PFSK-1 (cell line): ENCODE results near the gene TTYH3.

Experiments
- FOXP2 ChIP-seq: optimal IDR thresholded peaks from 2 replicates; pipeline ENCODE3; 2011; ENCODE audit warnings: borderline replicate concordance, control low read depth, inconsistent platforms; ENCODE audit not compliant: insufficient read depth; ENCODE audit errors: extremely low read length, extremely low read depth
- POLR2AphosphoS5 ChIP-seq: IDR thresholded peaks from 2 replicates; pipeline ENCODE4 v1.6.1; 2012; ENCODE audit warnings: low read depth, mild to moderate bottlenecking, control low read depth, low read length, moderate library complexity
- SIN3A ChIP-seq: IDR thresholded peaks from 2 replicates; pipeline ENCODE4 v1.6.1; 2012; ENCODE audit warnings: mild to moderate bottlenecking, low read length, moderate library complexity, borderline replicate concordance; ENCODE audit not compliant: insufficient read depth
- TAF1 ChIP-seq: IDR thresholded peaks from 2 replicates; pipeline ENCODE4 v1.6.1; 2012; ENCODE audit warnings: low read length, control low read depth, borderline replicate concordance; ENCODE audit not compliant: insufficient read depth
- TF ChIP-seq, protein P1 (sequence below), 2 experiments: IDR thresholded peaks; 2 replicates each; pipeline versions ENCODE4 v1.6.1 to v1.8.0; 2011 to 2012; ENCODE audit warnings: low read depth in 2 of 2, low read length in 2 of 2, control low read depth in 1 of 2, inconsistent platforms in 1 of 2, mild to moderate bottlenecking in 1 of 2, moderate library complexity in 1 of 2; ENCODE audit not compliant: insufficient read depth in 1 of 2

TTYH3 gene

DNA sequence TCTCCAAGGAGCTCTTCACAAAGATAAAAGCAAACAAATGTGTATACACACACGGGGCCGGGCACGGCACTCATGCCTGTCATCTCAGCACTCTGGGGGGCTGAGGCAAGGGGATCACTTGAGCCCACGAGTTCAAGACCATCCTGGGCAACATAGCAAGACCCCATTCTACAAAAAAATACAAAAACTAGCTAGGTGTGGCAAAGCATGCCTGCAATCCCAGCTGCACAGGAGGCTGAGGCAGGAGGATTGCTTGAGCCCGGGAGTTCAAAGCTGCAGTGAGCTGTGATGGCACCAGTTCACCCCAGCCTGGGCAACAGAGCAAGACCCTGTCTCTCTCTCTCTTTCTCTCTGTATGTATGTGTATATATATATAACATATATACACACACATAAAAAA is 22.3 kb downstream of the TTYH3 start:
- no peak for TF ChIP-seq TAF1
- TF ChIP-seq SIN3A = no peak
- no peak for TF ChIP-seq FOXP2
- no peak for TF ChIP-seq POLR2AphosphoS5
- TF ChIP-seq, protein P1, sequence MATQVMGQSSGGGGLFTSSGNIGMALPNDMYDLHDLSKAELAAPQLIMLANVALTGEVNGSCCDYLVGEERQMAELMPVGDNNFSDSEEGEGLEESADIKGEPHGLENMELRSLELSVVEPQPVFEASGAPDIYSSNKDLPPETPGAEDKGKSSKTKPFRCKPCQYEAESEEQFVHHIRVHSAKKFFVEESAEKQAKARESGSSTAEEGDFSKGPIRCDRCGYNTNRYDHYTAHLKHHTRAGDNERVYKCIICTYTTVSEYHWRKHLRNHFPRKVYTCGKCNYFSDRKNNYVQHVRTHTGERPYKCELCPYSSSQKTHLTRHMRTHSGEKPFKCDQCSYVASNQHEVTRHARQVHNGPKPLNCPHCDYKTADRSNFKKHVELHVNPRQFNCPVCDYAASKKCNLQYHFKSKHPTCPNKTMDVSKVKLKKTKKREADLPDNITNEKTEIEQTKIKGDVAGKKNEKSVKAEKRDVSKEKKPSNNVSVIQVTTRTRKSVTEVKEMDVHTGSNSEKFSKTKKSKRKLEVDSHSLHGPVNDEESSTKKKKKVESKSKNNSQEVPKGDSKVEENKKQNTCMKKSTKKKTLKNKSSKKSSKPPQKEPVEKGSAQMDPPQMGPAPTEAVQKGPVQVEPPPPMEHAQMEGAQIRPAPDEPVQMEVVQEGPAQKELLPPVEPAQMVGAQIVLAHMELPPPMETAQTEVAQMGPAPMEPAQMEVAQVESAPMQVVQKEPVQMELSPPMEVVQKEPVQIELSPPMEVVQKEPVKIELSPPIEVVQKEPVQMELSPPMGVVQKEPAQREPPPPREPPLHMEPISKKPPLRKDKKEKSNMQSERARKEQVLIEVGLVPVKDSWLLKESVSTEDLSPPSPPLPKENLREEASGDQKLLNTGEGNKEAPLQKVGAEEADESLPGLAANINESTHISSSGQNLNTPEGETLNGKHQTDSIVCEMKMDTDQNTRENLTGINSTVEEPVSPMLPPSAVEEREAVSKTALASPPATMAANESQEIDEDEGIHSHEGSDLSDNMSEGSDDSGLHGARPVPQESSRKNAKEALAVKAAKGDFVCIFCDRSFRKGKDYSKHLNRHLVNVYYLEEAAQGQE (IDR thresholded peaks at IDR 0.05; ENCODE audit: insufficient read depth in 1 of 2, low read depth in 2 of 2, low read length in 2 of 2) = no peak

DNA sequence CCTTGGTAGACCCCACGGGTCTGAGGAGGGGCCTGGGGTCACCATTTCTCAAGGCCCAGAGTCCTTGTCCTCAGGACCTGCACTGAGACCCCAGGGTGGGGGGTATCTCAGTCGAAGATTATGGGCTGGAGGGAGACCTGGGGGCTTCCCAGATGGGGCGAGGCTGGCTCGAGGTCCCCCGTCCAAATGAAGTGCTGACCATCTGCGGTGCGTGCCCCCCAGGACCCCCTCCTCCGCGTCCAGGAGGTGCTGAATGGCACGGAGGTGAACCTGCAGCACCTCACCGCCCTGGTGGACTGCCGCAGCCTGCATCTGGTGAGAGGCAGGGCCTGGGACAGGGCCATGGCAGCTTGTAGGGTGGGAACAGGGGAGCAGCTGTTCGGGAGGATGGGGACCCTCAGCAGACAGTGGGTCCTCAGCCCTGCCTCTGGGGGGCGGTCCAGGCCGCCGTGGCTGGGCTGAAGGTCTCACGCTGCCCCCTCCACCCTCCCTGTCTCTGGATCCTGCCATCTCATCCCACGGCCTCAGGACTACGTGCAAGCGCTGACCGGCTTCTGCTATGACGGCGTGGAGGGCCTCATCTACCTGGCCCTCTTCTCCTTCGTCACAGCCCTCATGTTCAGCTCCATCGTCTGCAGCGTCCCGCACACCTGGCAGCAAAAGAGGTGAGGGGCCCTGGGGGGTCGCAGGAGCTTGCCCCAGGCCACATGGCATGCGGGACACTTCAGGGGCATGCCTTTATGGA is 24.3 kb downstream of the TTYH3 start:
- no peak for TF ChIP-seq FOXP2
- no peak for TF ChIP-seq SIN3A
- TF ChIP-seq, protein P1 (IDR thresholded peaks at IDR 0.05; ENCODE audit: insufficient read depth in 1 of 2, low read depth in 2 of 2, low read length in 2 of 2) = no peak
- TF ChIP-seq POLR2AphosphoS5 = no peak
- TF ChIP-seq TAF1 = no peak

DNA sequence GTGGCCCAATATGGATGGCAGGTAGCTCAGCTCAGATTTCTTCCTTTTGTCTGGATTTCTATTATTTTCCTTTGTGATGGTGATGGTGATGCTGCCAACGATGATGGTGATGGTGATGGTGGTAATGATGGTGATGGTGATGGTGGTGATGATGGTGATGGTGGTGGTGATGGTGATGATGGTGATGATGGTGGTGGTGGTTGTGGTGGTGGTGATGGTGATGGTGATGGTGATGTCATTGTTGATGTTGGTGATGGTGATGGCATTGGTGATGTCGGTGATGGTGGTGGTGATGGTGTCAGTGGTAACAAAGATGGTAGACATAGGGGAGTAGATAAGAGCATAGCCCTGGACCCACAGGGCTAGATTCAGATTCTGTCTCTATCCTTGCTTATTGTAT is 25.4 kb downstream of the TTYH3 start:
- TF ChIP-seq SIN3A (no peak), FOXP2 (no peak), POLR2AphosphoS5 (no peak), TAF1 (no peak)

DNA sequence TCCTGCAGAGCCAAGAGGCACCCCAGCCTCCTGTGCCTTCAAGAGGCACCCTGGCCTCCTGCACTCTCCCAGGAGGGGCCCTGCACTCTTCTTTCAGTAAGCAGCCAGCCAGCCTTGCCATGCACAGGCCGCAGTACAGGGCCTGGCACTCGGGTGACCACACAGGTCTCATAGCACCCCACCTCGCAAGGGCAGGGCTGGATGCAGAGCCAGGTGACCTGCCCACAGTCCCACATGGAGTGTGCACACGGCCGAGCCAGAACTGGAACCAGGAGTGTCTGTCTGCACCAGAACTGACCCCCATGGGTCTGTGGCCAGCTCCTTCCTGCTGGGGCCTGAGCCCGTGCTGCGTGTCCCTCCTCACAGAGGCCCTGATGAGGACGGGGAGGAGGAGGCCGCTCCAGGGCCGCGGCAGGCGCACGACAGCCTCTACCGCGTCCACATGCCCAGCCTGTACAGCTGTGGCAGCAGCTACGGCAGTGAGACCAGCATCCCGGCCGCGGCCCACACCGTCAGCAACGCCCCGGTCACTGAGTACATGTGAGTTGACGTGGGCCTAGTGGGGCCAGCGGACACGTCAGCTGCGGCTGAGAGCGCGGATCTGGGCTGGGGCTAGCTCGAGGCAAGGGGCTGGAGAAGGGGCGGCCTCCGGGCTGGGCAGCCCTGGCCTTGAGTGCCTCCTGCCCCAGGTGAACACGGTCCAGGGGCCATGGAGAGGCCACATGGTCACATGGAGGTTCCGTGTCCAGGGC is 26.3 kb downstream of the TTYH3 start:
- TF ChIP-seq TAF1 (no peak), FOXP2 (no peak), SIN3A (no peak), POLR2AphosphoS5 (no peak)
- TF ChIP-seq, protein P1 (IDR thresholded peaks at IDR 0.05; ENCODE audit: insufficient read depth in 1 of 2, low read depth in 2 of 2, low read length in 2 of 2) = no peak

DNA sequence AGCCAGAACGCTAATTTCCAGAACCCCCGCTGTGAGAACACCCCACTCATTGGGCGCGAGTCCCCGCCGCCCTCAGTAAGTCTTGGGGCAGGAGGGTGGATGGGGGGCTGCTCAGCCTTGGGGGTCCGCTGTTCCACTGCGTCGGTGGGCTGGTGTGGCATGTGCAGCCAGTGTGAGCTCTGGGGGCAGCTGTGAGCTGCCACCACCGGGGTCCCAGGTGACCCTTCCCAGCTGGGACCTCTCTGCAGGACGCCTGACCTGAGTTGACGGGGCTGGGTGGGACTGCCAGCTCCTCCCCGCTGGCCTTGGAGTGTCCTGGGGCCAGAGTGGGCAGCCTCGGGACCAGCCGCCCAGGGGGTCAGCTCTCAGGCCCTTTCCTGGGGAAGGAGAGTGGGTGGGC is 27.2 kb downstream of the TTYH3 start:
- TF ChIP-seq POLR2AphosphoS5 = no peak
- TF ChIP-seq SIN3A = no peak
- TF ChIP-seq, protein P1 (IDR thresholded peaks at IDR 0.05; ENCODE audit: insufficient read depth in 1 of 2, low read depth in 2 of 2, low read length in 2 of 2) = no peak
- TF ChIP-seq FOXP2 = no peak
- no peak for TF ChIP-seq TAF1
